H1 (cell line): ENCODE results near the gene NXPH4. TPM values are rescaled to one million over a fixed set of nuclear protein-coding genes. Genes with fewer than 3 reads are reported as not detected.

ENCODE experiments used
- CTCF ChIA-PET: fragments of 300-600 bp; sonication (Branson Sonifier 250); formaldehyde crosslinking; loops from one replicate; lab custom pipeline; 2021; ENCODE audit not compliant: partially characterized antibody; lab: Charles Lee
- POLR2A ChIA-PET: fragments of 300-600 bp; sonication (Branson Sonifier 250); formaldehyde crosslinking; loops from one replicate; lab custom pipeline; 2021; ENCODE audit warnings: inconsistent platforms; ENCODE audit not compliant: partially characterized antibody; lab: Charles Lee
- DNase-seq, 2 experiments: peaks; one replicate each; pipeline versions ENCODE4 v3.0.0 to v3.0.0-alpha.2; 2010 to 2022; ENCODE audit warnings: low spot score in 2 of 2, low read depth in 1 of 2, mixed read lengths in 1 of 2
- FAIRE-seq: peaks from 2 replicates; lab custom pipeline; 2011; peaks lifted over from hg19 to GRCh38; lab: Jason Lieb, UNC
- H2AFZ ChIP-seq: 2 replicates; pipeline ENCODE4 v1.8.1; 2012; ENCODE audit warnings: low read length, inconsistent platforms
- H2AK5ac ChIP-seq: 2 replicates; pipeline ENCODE4 v1.6.1; 2013; ENCODE audit warnings: low read depth, low read length
- H2BK120ac ChIP-seq: replicated peaks from 2 replicates; pipeline ENCODE3; 2013; ENCODE audit warnings: low read depth, low read length, inconsistent platforms
- H2BK12ac ChIP-seq: 2 replicates; pipeline ENCODE4 v1.6.1; 2013; ENCODE audit warnings: low read depth, low read length
- H2BK15ac ChIP-seq: 2 replicates; pipeline ENCODE4 v1.6.1; 2013; ENCODE audit warnings: low read length
- H2BK20ac ChIP-seq: 2 replicates; pipeline ENCODE4 v1.6.1; 2013; ENCODE audit warnings: low read length
- H2BK5ac ChIP-seq: 2 replicates; pipeline ENCODE4 v1.6.1; 2013; ENCODE audit warnings: low read depth, low read length
- H3K14ac ChIP-seq: 2 replicates; pipeline ENCODE4 v1.6.1; 2013; ENCODE audit warnings: inconsistent platforms; ENCODE audit not compliant: insufficient read length
- H3K18ac ChIP-seq: 2 replicates; pipeline ENCODE4 v1.6.1; 2013; ENCODE audit warnings: low read length; ENCODE audit errors: extremely low read depth
- H3K23ac ChIP-seq: 2 replicates; pipeline ENCODE4 v1.6.1; 2013; ENCODE audit warnings: inconsistent platforms; ENCODE audit not compliant: insufficient read length
- H3K23me2 ChIP-seq: 2 replicates; pipeline ENCODE4 v1.6.1; 2013; ENCODE audit warnings: low read depth, low read length
- H3K27ac ChIP-seq: 2 replicates; pipeline ENCODE4 v1.6.1; 2011; ENCODE audit warnings: low read depth, low read length, inconsistent platforms
- H3K27me3 ChIP-seq, 4 experiments: replicated peaks in 1 of 4; 1 replicate in 1 of 4; 2 replicates in 3 of 4; pipeline versions ENCODE4 v1.6.1 to v1.8.1; 2011 to 2013; ENCODE audit warnings: low read length in 3 of 4, mild to moderate bottlenecking in 3 of 4, inconsistent platforms in 2 of 4, mixed read lengths in 2 of 4, moderate library complexity in 1 of 4; ENCODE audit not compliant: control insufficient read depth in 3 of 4, insufficient read depth in 3 of 4; ENCODE audit errors: extremely low read depth in 1 of 4
- H3K36me3 ChIP-seq, 4 experiments: 2 replicates each; pipeline versions ENCODE4 v1.6.1 to v1.8.1; 2011 to 2013; ENCODE audit warnings: mild to moderate bottlenecking in 4 of 4, low read length in 3 of 4, moderate library complexity in 2 of 4, control low read depth in 1 of 4, inconsistent platforms in 1 of 4; ENCODE audit not compliant: insufficient read depth in 4 of 4, control insufficient read depth in 2 of 4
- H3K4ac ChIP-seq: replicated peaks from 2 replicates; pipeline ENCODE3; 2013; ENCODE audit warnings: low read length, low read depth, mixed read lengths, inconsistent platforms; ENCODE audit not compliant: insufficient read length
- H3K4me1 ChIP-seq, 4 experiments: replicated peaks in 1 of 4; 1 replicate in 1 of 4; 2 replicates in 3 of 4; pipeline versions ENCODE4 v1.6.1 to v1.8.1; 2011 to 2013; ENCODE audit warnings: low read length in 3 of 4, inconsistent platforms in 2 of 4, mixed read lengths in 1 of 4; ENCODE audit not compliant: insufficient read depth in 4 of 4, control insufficient read depth in 3 of 4
- H3K4me2 ChIP-seq, 2 experiments: 2 replicates each; pipeline versions ENCODE4 v1.6.1 to v1.8.1; 2011 to 2013; ENCODE audit warnings: low read depth in 2 of 2, low read length in 2 of 2, control low read depth in 1 of 2, inconsistent platforms in 1 of 2, mild to moderate bottlenecking in 1 of 2; ENCODE audit not compliant: insufficient read depth in 1 of 2
- H3K4me3 ChIP-seq, 4 experiments: fragments of 200-600, 300-600 bp in 1 of 4; sonication (generic), shearing (Covaris generic), sonication (Bioruptor Twin) in 1 of 4; 2 replicates each; pipeline versions ENCODE4 v1.5.1 to v1.8.1; 2011 to 2016; ENCODE audit warnings: low read length in 4 of 4, low read depth in 3 of 4, control low read depth in 2 of 4, inconsistent platforms in 2 of 4, mild to moderate bottlenecking in 2 of 4, mixed read lengths in 1 of 4, moderate library complexity in 1 of 4; ENCODE audit not compliant: insufficient read depth in 2 of 4; ENCODE audit errors: extremely low read depth in 1 of 4
- H3K56ac ChIP-seq: replicated peaks from 2 replicates; pipeline ENCODE3; 2013; ENCODE audit warnings: low read depth, mild to moderate bottlenecking, mixed read lengths, low read length, inconsistent platforms; ENCODE audit not compliant: insufficient read length
- H3K79me1 ChIP-seq: 2 replicates; pipeline ENCODE4 v1.6.1; 2013; ENCODE audit warnings: low read depth, low read length, control low read depth
- H3K79me2 ChIP-seq, 2 experiments: 2 replicates each; pipeline versions ENCODE4 v1.6.1 to v1.8.1; 2012 to 2013; ENCODE audit warnings: low read length in 2 of 2, mild to moderate bottlenecking in 2 of 2, inconsistent platforms in 1 of 2; ENCODE audit not compliant: insufficient read depth in 2 of 2, control insufficient read depth in 1 of 2
- H3K9ac ChIP-seq, 4 experiments: replicated peaks in 1 of 4; 1 replicate in 1 of 4; 2 replicates in 3 of 4; pipeline versions ENCODE4 v1.6.1 to v1.8.1; 2011 to 2013; ENCODE audit warnings: low read depth in 3 of 4, low read length in 3 of 4, control low read depth in 2 of 4, mild to moderate bottlenecking in 2 of 4, moderate library complexity in 2 of 4, inconsistent platforms in 1 of 4; ENCODE audit errors: extremely low read depth in 1 of 4
- H3K9me3 ChIP-seq, 2 experiments: 2 replicates each; pipeline versions ENCODE4 v1.6.1 to v1.8.1; 2012 to 2013; ENCODE audit warnings: mild to moderate bottlenecking in 2 of 2, moderate library complexity in 2 of 2, control low read depth in 1 of 2, inconsistent platforms in 1 of 2, low read depth in 1 of 2, low read length in 1 of 2, mixed read lengths in 1 of 2; ENCODE audit not compliant: insufficient read depth in 2 of 2
- H4K20me1 ChIP-seq, 2 experiments: replicated peaks in 1 of 2; 2 replicates each; pipeline versions ENCODE3 to v1.8.1; 2011 to 2013; ENCODE audit warnings: inconsistent platforms in 2 of 2, low read length in 2 of 2, mild to moderate bottlenecking in 1 of 2; ENCODE audit not compliant: insufficient read depth in 2 of 2, control insufficient read depth in 1 of 2
- H4K5ac ChIP-seq: 2 replicates; pipeline ENCODE4 v1.6.1; 2013; ENCODE audit warnings: low read length, low read depth, mixed read lengths, inconsistent platforms; ENCODE audit not compliant: insufficient read length
- H4K8ac ChIP-seq: 2 replicates; pipeline ENCODE4 v1.8.0; 2013; ENCODE audit warnings: mild to moderate bottlenecking, moderate library complexity, low read length, inconsistent platforms; ENCODE audit not compliant: insufficient read depth; ENCODE audit errors: extremely low read depth
- H4K91ac ChIP-seq: replicated peaks from 2 replicates; pipeline ENCODE3; 2013; ENCODE audit warnings: low read length, mixed read lengths, inconsistent platforms; ENCODE audit not compliant: insufficient read length
- BRCA1 ChIP-seq: IDR thresholded peaks from 2 replicates; pipeline ENCODE4 v1.6.1; 2012; ENCODE audit warnings: low read depth, low read length, improper control_type of control experiment
- CTCF ChIP-seq, 3 experiments: IDR thresholded peaks; 1 replicate in 2 of 3; 2 replicates in 1 of 3; pipeline versions ENCODE4 v1.5.1 to v1.6.1; 2011; ENCODE audit warnings: low read length in 3 of 3, mild to moderate bottlenecking in 3 of 3, inconsistent platforms in 2 of 3, low read depth in 1 of 3, moderate library complexity in 1 of 3; ENCODE audit not compliant: insufficient read depth in 1 of 3; ENCODE audit errors: control extremely low read depth in 1 of 3
- EZH2 ChIP-seq: fragments of 200-600 bp; sonication (generic); IDR thresholded peaks from 2 replicates; pipeline ENCODE4 v1.7.1; 2012; ENCODE audit warnings: low read depth, mild to moderate bottlenecking, moderate library complexity, low read length, inconsistent platforms; ENCODE audit not compliant: severe bottlenecking
- FOSL1 ChIP-seq: IDR thresholded peaks from 2 replicates; pipeline ENCODE4 v1.6.1; 2011; ENCODE audit warnings: mild to moderate bottlenecking, low read depth, low read length, moderate library complexity; ENCODE audit not compliant: insufficient read depth
- JUND ChIP-seq: IDR thresholded peaks from 2 replicates; pipeline ENCODE4 v1.6.1; 2011; ENCODE audit warnings: mild to moderate bottlenecking, improper control_type of control experiment, low read length
- KDM4A ChIP-seq: IDR thresholded peaks from one replicate; pipeline ENCODE4 v1.7.1; 2012; ENCODE audit warnings: low read depth, mild to moderate bottlenecking, moderate library complexity, low read length, inconsistent platforms; ENCODE audit not compliant: severe bottlenecking
- POLR2A ChIP-seq, 2 experiments: IDR thresholded peaks; 1 replicate in 1 of 2; 2 replicates in 1 of 2; pipeline ENCODE4 v1.6.1; 2011; ENCODE audit warnings: low read depth in 2 of 2, low read length in 2 of 2, mild to moderate bottlenecking in 2 of 2; ENCODE audit errors: control extremely low read depth in 1 of 2
- RAD21 ChIP-seq, 2 experiments: IDR thresholded peaks in 1 of 2; conservative IDR thresholded peaks in 1 of 2; 2 replicates each; pipeline ENCODE4 v1.6.1; 2011; ENCODE audit warnings: low read depth in 2 of 2, low read length in 2 of 2, improper control_type of control experiment in 1 of 2, inconsistent platforms in 1 of 2, mild to moderate bottlenecking in 1 of 2, moderate library complexity in 1 of 2
- SAP30 ChIP-seq: fragments of 300-600 bp; sonication (generic); IDR thresholded peaks from 2 replicates; pipeline ENCODE4 v1.7.1; 2012; ENCODE audit warnings: low read length, moderate library complexity, mild to moderate bottlenecking, inconsistent platforms; ENCODE audit not compliant: insufficient read depth, insufficient replicate concordance
- SP2 ChIP-seq: IDR thresholded peaks from 2 replicates; pipeline ENCODE4 v1.6.1; 2012; ENCODE audit warnings: mild to moderate bottlenecking, low read length, inconsistent platforms
- TBP ChIP-seq: IDR thresholded peaks from 2 replicates; pipeline ENCODE4 v1.6.1; 2011; ENCODE audit warnings: low read depth, low read length, improper control_type of control experiment
- WGBS, 2 experiments: shearing (Covaris generic) in 1 of 2; methylation state at CpG; one replicate each; pipeline versions ENCODE4 v1.1.6 to v1.1.7; 2013 to 2015; ENCODE audit warnings: low lambda C conversion rate in 2 of 2, mixed read lengths in 2 of 2, inconsistent platforms in 1 of 2, low coverage in 1 of 2, missing lambda C conversion rate in 1 of 2; ENCODE audit not compliant: insufficient replicate concordance in 2 of 2, insufficient coverage in 1 of 2, insufficient read length in 1 of 2; ENCODE audit errors: extremely low coverage in 1 of 2, missing lambda C conversion rate in 1 of 2; 5-methylcytosine and 5-hydroxymethylcytosine counted together
- polyA plus RNA-seq, 7 experiments: library from polyadenylated mRNA; depleted of rRNA in 3 of 7; stranded (reverse) in 5 of 7; unstranded in 2 of 7; fragments of >200 nt in 5 of 7; fragments of 200-250 nt in 2 of 7; gene quantifications; 1 replicate in 5 of 7; 2 replicates in 1 of 7; 4 replicates in 1 of 7; pipeline versions ENCODE4 v1.2.1 to v1.2.3, GENCODE V29; 2011 to 2013; ENCODE audit warnings: missing spikeins in 2 of 7, mixed read lengths in 2 of 7
- total RNA-seq: library from RNA; stranded (reverse); fragmentation: NEBNext Ultra II Directional; extraction: Animal tissue kit (Norgen Biotek cat#: 25700); gene quantifications from 2 replicates; pipeline ENCODE4 v1.2.1, GENCODE V29; 2021

Gene NXPH4
- total and polyA plus RNA-seq, 2 of the 8 experiments (the other 6 are each of a cell fraction or from before 2014, with no cell fraction given), result 0.92 to 1.7 TPM

GRCh38 chr12:57209916-57210315 lies 6.7 kb upstream of the NXPH4 start:
- ChIA-PET POLR2A (interaction anchor here (1.0 to 7.0 kb wide), 5 partner anchors 11 to 29 kb away, joined by 4 to 53 read pairs (median 20); partner anchors contain the start of gene SHMT2), CTCF (interaction anchor here (0.6 to 6.6 kb wide), 4 partner anchors 27 to 245 kb away, joined by 3 to 78 read pairs (median 8); partner anchors contain the start of gene INHBE)
- Histone ChIP-seq H3K4ac (no peak overlapping the region), H3K79me1 (no peaks in the 10 kb centered on the region), H2AK5ac (no peak overlapping the region), H2BK12ac (no peak overlapping the region), H3K9me3 (no peaks in the 10 kb centered on the region), H2BK15ac (no peak overlapping the region), H2BK5ac (no peak overlapping the region), H3K4me1 (peaks cover 7 to 16% (median 12%) of the 10 kb centered on the region in 4 experiments), H2BK20ac (no peak overlapping the region), H3K56ac (no peak overlapping the region), H3K36me3 (peaks cover 21 to 56% (median 42%) of the 10 kb centered on the region in 4 experiments), H3K14ac (no peak overlapping the region), H4K8ac (no peak overlapping the region), H3K18ac (no peak overlapping the region), H3K23ac (no peak overlapping the region), H3K4me2 (no peak overlapping the region), H4K5ac (no peak overlapping the region), H3K27ac (no peak overlapping the region; the same call in 1 of the 2 replicates), H2BK120ac (no peak overlapping the region), H3K9ac (no peak overlapping the region), H3K4me3 (no peak overlapping the region), H2AFZ (no peak overlapping the region), H3K23me2 (no peaks in the 10 kb centered on the region), H3K79me2 (no peaks in the 10 kb centered on the region), H4K91ac (no peak overlapping the region), H4K20me1 (peaks cover 7 to 15% of the 10 kb centered on the region in 2 experiments), H3K27me3 (peaks cover 5 to 13% (median 11%) of the 10 kb centered on the region in 4 experiments)
- FAIRE-seq (no peak), DNase-seq (no peak)
- WGBS, 2 experiments, result 97% methylated on average over 8 of the region's 8 CpGs; no CpG with 5 or more reads in 1 of the 2 experiments
- TF ChIP-seq FOSL1 (no peak), POLR2A (IDR thresholded peaks at IDR 0.05; ENCODE audit: control extremely low read depth in 1 of 2, low read depth in 2 of 2, low read length in 2 of 2) (no peak), BRCA1 (no peak), KDM4A (no peak), EZH2 (no peak), JUND (no peak), TBP (no peak), RAD21 (IDR thresholded peaks at IDR 0.05 in 1 of 2, conservative IDR thresholded peaks at IDR 0.05 in 1 of 2; ENCODE audit: low read depth in 2 of 2, low read length in 2 of 2) (no peak), SP2 (no peak), SAP30 (no peak), CTCF (IDR thresholded peaks at IDR 0.05; ENCODE audit: control extremely low read depth in 1 of 3, insufficient read depth in 1 of 3, low read depth in 1 of 3, low read length in 3 of 3) (no peak)
